B cell (primary cell): ENCODE data around the gene C9orf78. TPM values are rescaled to one million over a fixed set of nuclear protein-coding genes. Genes with fewer than 3 reads are reported as not detected.

ENCODE experiments used
- ATAC-seq: fragments of 200-7000 bp; cut with Tn5 transposase; one replicate; pipeline ENCODE4 v1.10.0; 2021; ENCODE audit warnings: low read depth, mild to moderate bottlenecking, moderate number of reproducible peaks, moderate library complexity
- CTCF ChIA-PET: fragments of 350-600 bp; sonication (Branson Sonifier 250); formaldehyde crosslinking; loops from one replicate; lab custom pipeline; 2021; ENCODE audit warnings: antibody characterized with exemption, inconsistent platforms; lab: Charles Lee
- POLR2A ChIA-PET: fragments of 350-600 bp; sonication (Branson Sonifier 250); formaldehyde crosslinking; loops from one replicate; lab custom pipeline; 2021; ENCODE audit warnings: antibody characterized with exemption; lab: Charles Lee
- DNase-seq: peaks from one replicate; pipeline ENCODE4 v3.0.0; 2013
- H2AFZ ChIP-seq: 2 replicates; pipeline ENCODE4 v1.6.1; 2012; ENCODE audit warnings: mild to moderate bottlenecking, low read depth, low read length; ENCODE audit not compliant: insufficient read depth, poor library complexity, severe bottlenecking
- H3K27ac ChIP-seq, 2 donors: 1 replicate in 1 of 2; 2 replicates in 1 of 2; pipeline ENCODE4 v1.5.1; 2012 to 2013; ENCODE audit warnings: low read length in 2 of 2, mild to moderate bottlenecking in 2 of 2, moderate library complexity in 1 of 2
- H3K27me3 ChIP-seq, 4 experiments: fragments of 200-600 bp in 1 of 4; sonication (generic) in 1 of 4; replicated peaks in 1 of 4; 1 replicate in 2 of 4; 2 replicates in 2 of 4; pipeline versions ENCODE4 v1.6.1 to v1.7.0; 2013 to 2016; ENCODE audit warnings: low read length in 3 of 4, mild to moderate bottlenecking in 2 of 4, mixed read lengths in 1 of 4, moderate library complexity in 1 of 4; ENCODE audit not compliant: insufficient read depth in 4 of 4, control insufficient read depth in 3 of 4; ENCODE audit errors: control extremely low read depth in 1 of 4
- H3K36me3 ChIP-seq, 2 experiments: replicated peaks in 1 of 2; 1 replicate in 1 of 2; 2 replicates in 1 of 2; pipeline versions ENCODE4 v1.6.1 to v1.7.1; 2013; ENCODE audit warnings: low read length in 1 of 2; ENCODE audit not compliant: insufficient read depth in 2 of 2, control insufficient read depth in 1 of 2; ENCODE audit errors: control extremely low read depth in 1 of 2, extremely low read depth in 1 of 2
- H3K4me1 ChIP-seq, 2 donors: fragments of 200-600 bp in 1 of 2; sonication (generic) in 1 of 2; 1 replicate in 1 of 2; 2 replicates in 1 of 2; pipeline versions ENCODE4 v1.5.1 to v1.6.1; 2013 to 2017; ENCODE audit warnings: low read length in 2 of 2; ENCODE audit not compliant: control insufficient read depth in 2 of 2, insufficient read depth in 2 of 2
- H3K4me2 ChIP-seq: replicated peaks from 2 replicates; pipeline ENCODE3; 2012; ENCODE audit warnings: mild to moderate bottlenecking, low read depth, low read length; ENCODE audit not compliant: poor library complexity, severe bottlenecking
- H3K4me3 ChIP-seq, 5 experiments: fragments of 200-600 bp in 1 of 5; sonication (generic) in 1 of 5; 1 replicate in 3 of 5; 2 replicates in 2 of 5; pipeline versions ENCODE4 v1.5.1 to v1.7.0; 2011 to 2016; ENCODE audit warnings: low read length in 4 of 5, mild to moderate bottlenecking in 4 of 5, low read depth in 2 of 5, control low read depth in 1 of 5, moderate library complexity in 1 of 5; ENCODE audit not compliant: insufficient read depth in 1 of 5; ENCODE audit errors: control extremely low read depth in 1 of 5, extremely low read depth in 1 of 5
- H3K79me2 ChIP-seq: fragments of 200-600 bp; sonication (generic); one replicate; pipeline ENCODE4 v1.6.0; 2016; ENCODE audit warnings: low read length; ENCODE audit not compliant: control insufficient read depth, insufficient read depth
- H3K9ac ChIP-seq: fragments of 200-600 bp; sonication (generic); 2 replicates; pipeline ENCODE4 v1.6.1; 2017; ENCODE audit warnings: mild to moderate bottlenecking, low read length, moderate library complexity
- H3K9me3 ChIP-seq, 3 donors: one replicate each; pipeline versions ENCODE4 v1.6.1 to v1.7.1; 2013; ENCODE audit warnings: low read length in 2 of 3; ENCODE audit not compliant: control insufficient read depth in 2 of 3, insufficient read depth in 1 of 3; ENCODE audit errors: control extremely low read depth in 1 of 3
- H4K20me1 ChIP-seq: 2 replicates; pipeline ENCODE4 v1.6.0; 2012; ENCODE audit warnings: mild to moderate bottlenecking, low read length; ENCODE audit not compliant: insufficient read depth, control insufficient read depth, poor library complexity, severe bottlenecking
- H3K27ac Mint-ChIP-seq: one replicate; pipeline ENCODE4 v1.8.0; 2021; ENCODE audit warnings: mixed read lengths
- H3K27me3 Mint-ChIP-seq: one replicate; pipeline ENCODE4 v1.8.0; 2021; ENCODE audit warnings: mixed read lengths
- H3K4me1 Mint-ChIP-seq: one replicate; pipeline ENCODE4 v1.8.0; 2021; ENCODE audit warnings: mixed read lengths
- H3K4me3 Mint-ChIP-seq: one replicate; pipeline ENCODE4 v1.8.0; 2021; ENCODE audit warnings: mixed read lengths
- H3K9me3 Mint-ChIP-seq: one replicate; pipeline ENCODE4 v1.8.0; 2022; ENCODE audit warnings: mixed read lengths; ENCODE audit not compliant: insufficient read depth
- CTCF ChIP-seq: fragments of 200-600 bp; IDR thresholded peaks from one replicate; pipeline ENCODE4 v1.8.0; 2022; ENCODE audit warnings: antibody characterized with exemption, mild to moderate bottlenecking
- EZH2 ChIP-seq: IDR thresholded peaks from 2 replicates; pipeline ENCODE4 v1.6.1; 2012; ENCODE audit warnings: borderline replicate concordance, low read depth, mild to moderate bottlenecking, moderate library complexity, low read length; ENCODE audit not compliant: insufficient read depth, poor library complexity, severe bottlenecking
- WGBS: methylation state at CpG from one replicate; pipeline ENCODE4 v1.1.5; 2013; ENCODE audit warnings: missing lambda C conversion rate; ENCODE audit not compliant: insufficient coverage; 5-methylcytosine and 5-hydroxymethylcytosine counted together
- intact Hi-C: fragments of 100-400 bp; cut with micrococcal nuclease; formaldehyde crosslinking; loops from one replicate; pipeline ENCODE4 v1.10.0; 2022
- polyA plus RNA-seq: library from polyadenylated mRNA; depleted of rRNA; stranded (reverse); fragments of >200 nt; gene quantifications from 2 replicates; pipeline ENCODE4 v1.2.3, GENCODE V29; 2012
- total RNA-seq, 2 donors: library from RNA; stranded (reverse); fragments of 120-200 nt in 1 of 2; gene quantifications; 1 replicate in 1 of 2; 2 replicates in 1 of 2; pipeline versions ENCODE4 v1.2.3 to v1.2.4, GENCODE V29; 2013 to 2022

The C9orf78 gene
- total and polyA plus RNA-seq, 2 donors (not counting 1 experiment from before 2014, with no cell fraction given): 42.8 to 43.6 TPM

GRCh38 chr9:129802833-129803675 is 32.0 kb downstream of the C9orf78 start, which contains the start of gene TOR1B:
TSS of gene TOR1B (plus strand) at chr9:129803184. CDS start at chr9:129803213, 29 bp downstream.
- intact Hi-C loops: loop anchor here (1.0 to 10.0 kb wide), 5 partner anchors 21 to 1081 kb away; partner anchors contain the start of genes C9orf78, CRAT, NTMT1 and PTPA
- no peaks in the 10 kb centered on the region for H3K27me3 ChIP-seq
- H3K9ac ChIP-seq: peak within 1 kb of the TSS; percentile 87
- peaks cover 0 to 9% of the 10 kb centered on the region in 2 experiments for H3K36me3 ChIP-seq
- peak; percentile 98 for DNase-seq
- under 1% methylated on average over 87 of the region's 93 CpGs for WGBS
- H4K20me1 ChIP-seq: peaks cover 7% of the 10 kb centered on the region
- no peaks in the 10 kb centered on the region for H3K27me3 Mint-ChIP-seq
- CTCF ChIA-PET: interaction anchor here (0.7 to 1.2 kb wide), 5 partner anchors 13 to 1500 kb away, joined by 3 to 4 read pairs (median 4); no protein-coding TSS in a partner anchor
- peak within 1 kb of the TSS; percentile 95 for H3K4me2 ChIP-seq
- peak within 1 kb of the TSS; percentile 71 to 79 for H3K27ac ChIP-seq
- ATAC-seq: peak; percentile 94
- peaks cover 20% of the 10 kb centered on the region for H3K79me2 ChIP-seq
- TF ChIP-seq CTCF (no peak), EZH2 (no peak)
- H3K4me3 ChIP-seq: peak within 1 kb of the TSS; percentile 41 to 96 (median 76)
- H3K4me1 ChIP-seq: peaks cover 6 to 13% of the 10 kb centered on the region in 2 donors
- peak within 1 kb of the TSS; percentile 96 for H3K4me3 Mint-ChIP-seq
- POLR2A ChIA-PET: interaction anchor here (0.6 to 1.6 kb wide), 5 partner anchors 98 to 1815 kb away, joined by 3 to 6 read pairs (median 4); partner anchors contain the start of gene DOLPP1
- H3K27ac Mint-ChIP-seq: peak within 1 kb of the TSS; percentile 95
- no peaks in the 10 kb centered on the region for H3K9me3 ChIP-seq
- H2AFZ ChIP-seq: peak within 1 kb of the TSS; percentile 98
- peaks cover 20% of the 10 kb centered on the region for H3K4me1 Mint-ChIP-seq
- H3K9me3 Mint-ChIP-seq: no peaks in the 10 kb centered on the region
